Activated CD8-positive, alpha-beta T cell treated with anti-CD3 and anti-CD28 coated beads for 36 hours (primary cell): ENCODE results near the gene PAPSS1. TPM values are rescaled to one million over a fixed set of nuclear protein-coding genes. Genes with fewer than 3 reads are reported as not detected.
"Not testable (repeated sequence)": the region's sequence is repeated elsewhere in the genome, so short reads cannot be mapped to it uniquely, and the experiment has no call there.

ENCODE experiments used
- ATAC-seq: fragments of 200-7000 bp; cut with Tn5 transposase; one replicate; pipeline ENCODE4 v1.10.0; 2021; ENCODE audit warnings: mild to moderate bottlenecking, moderate library complexity
- CTCF ChIA-PET: fragments of 350-600 bp; sonication (Branson Sonifier 250); formaldehyde crosslinking; loops from one replicate; lab custom pipeline; 2021; ENCODE audit warnings: antibody characterized with exemption; lab: Charles Lee
- POLR2A ChIA-PET: fragments of 350-600 bp; sonication (Branson Sonifier 250); formaldehyde crosslinking; loops from one replicate; lab custom pipeline; 2021; ENCODE audit warnings: antibody characterized with exemption; lab: Charles Lee
- DNase-seq: peaks from one replicate; pipeline ENCODE4 v3.0.0-alpha.2; 2020
- H3K27ac Mint-ChIP-seq: one replicate; pipeline ENCODE4 v1.8.0; 2021; ENCODE audit warnings: mild to moderate bottlenecking, mixed read lengths
- H3K27me3 Mint-ChIP-seq: one replicate; pipeline ENCODE4 v1.8.0; 2021; ENCODE audit warnings: mixed read lengths
- H3K36me3 Mint-ChIP-seq: one replicate; pipeline ENCODE4 v1.8.0; 2021; ENCODE audit warnings: low read depth, mixed read lengths
- H3K4me1 Mint-ChIP-seq: one replicate; pipeline ENCODE4 v1.8.0; 2021; ENCODE audit warnings: low read depth, mixed read lengths
- H3K4me3 Mint-ChIP-seq: one replicate; pipeline ENCODE4 v1.8.0; 2021; ENCODE audit warnings: mild to moderate bottlenecking, moderate library complexity, mixed read lengths
- H3K9me3 Mint-ChIP-seq: one replicate; pipeline ENCODE4 v1.8.0; 2021; ENCODE audit warnings: mixed read lengths
- CTCF ChIP-seq: fragments of 200-600 bp; IDR thresholded peaks from one replicate; pipeline ENCODE4 v1.8.0; 2022; ENCODE audit warnings: antibody characterized with exemption, mild to moderate bottlenecking
- intact Hi-C: fragments of 100-400 bp; cut with micrococcal nuclease; formaldehyde crosslinking; loops from one replicate; pipeline ENCODE4 v1.10.0; 2022
- total RNA-seq, 2 experiments: library from RNA; stranded (reverse); gene quantifications; one replicate each; pipeline ENCODE4 v1.2.3, GENCODE V29; 2021

The PAPSS1 gene
- total RNA-seq, 2 experiments from 2014 or later, result 29.5 to 31.1 TPM

- Mint-ChIP-seq H3K4me1 (no peaks in the 10 kb centered on the region), H3K27ac (no peak overlapping the region), H3K9me3 (no peaks in the 10 kb centered on the region), H3K4me3 (no peak overlapping the region), H3K27me3 (no peaks in the 10 kb centered on the region), H3K36me3 (no peaks in the 10 kb centered on the region)
- no peak for ATAC-seq
- DNase-seq, result no peak
- CTCF ChIA-PET, result interaction anchor here (0.8 to 5.8 kb wide), 3 partner anchors 12 to 50 kb away, joined by 3 to 59 read pairs (median 3); partner anchors contain the start of gene PAPSS1
- POLR2A ChIA-PET, result interaction anchor here (0.6 kb wide), 1 partner anchor 1397 kb away, joined by 3 read pairs; no protein-coding TSS in a partner anchor
- intact Hi-C loops, result loop anchor here (10.0 kb wide), 1 partner anchor 159 kb away; no protein-coding TSS in a partner anchor
- no peak for TF ChIP-seq CTCF
These were observed 13.4 kb upstream of the PAPSS1 start for GRCh38 chr4:107733431-107733925.

- H3K27me3 Mint-ChIP-seq, POLR2A ChIA-PET, H3K4me3 Mint-ChIP-seq, CTCF ChIA-PET, H3K9me3 Mint-ChIP-seq, DNase-seq, H3K27ac Mint-ChIP-seq, H3K4me1 Mint-ChIP-seq, ATAC-seq, H3K36me3 Mint-ChIP-seq, intact Hi-C loops: not testable (repeated sequence)
These were observed 9.0 kb upstream of the PAPSS1 start for GRCh38 chr4:107729050-107729449.

GRCh38 chr4:107726131-107726925 lies 6.3 kb upstream of the PAPSS1 start:
- H3K4me1 Mint-ChIP-seq, POLR2A ChIA-PET, DNase-seq, H3K4me3 Mint-ChIP-seq, H3K36me3 Mint-ChIP-seq, ATAC-seq, H3K27me3 Mint-ChIP-seq, intact Hi-C loops, H3K27ac Mint-ChIP-seq, H3K9me3 Mint-ChIP-seq: not testable (repeated sequence)
- CTCF ChIA-PET, result interaction anchor here (0.9 kb wide), 1 partner anchor 186 kb away, joined by 3 read pairs; no protein-coding TSS in a partner anchor

- ChIA-PET POLR2A (no interaction called here), CTCF (no interaction called here)
- Mint-ChIP-seq H3K4me3 (no peak overlapping the region), H3K36me3 (no peaks in the 10 kb centered on the region), H3K27me3 (no peaks in the 10 kb centered on the region), H3K4me1 (peaks cover 10% of the 10 kb centered on the region), H3K27ac (no peak overlapping the region), H3K9me3 (no peaks in the 10 kb centered on the region)
- ATAC-seq, result no peak
- intact Hi-C loops, result no loop called here
- no peak for TF ChIP-seq CTCF
- no peak for DNase-seq
These were observed 5.3 kb upstream of the PAPSS1 start for GRCh38 chr4:107725281-107725859.

GRCh38 chr4:107723331-107723730 lies 3.3 kb upstream of the PAPSS1 start:
- POLR2A ChIA-PET, H3K27ac Mint-ChIP-seq, H3K36me3 Mint-ChIP-seq, ATAC-seq, H3K4me3 Mint-ChIP-seq, H3K27me3 Mint-ChIP-seq, intact Hi-C loops, H3K9me3 Mint-ChIP-seq, DNase-seq: not testable (repeated sequence)
- H3K4me1 Mint-ChIP-seq, result peaks cover 21% of the 10 kb centered on the region
- CTCF ChIA-PET, result interaction anchor here (5.5 kb wide), 1 partner anchor 12 kb away, joined by 59 read pairs; no protein-coding TSS in a partner anchor

- ChIA-PET POLR2A (interaction anchor here (1.8 kb wide), 1 partner anchor 15 kb away, joined by 5 read pairs; no protein-coding TSS in a partner anchor), CTCF (interaction anchor here (2.3 to 5.5 kb wide), 3 partner anchors 12 to 37 kb away, joined by 11 to 59 read pairs (median 11); no protein-coding TSS in a partner anchor)
- ATAC-seq (no peak), DNase-seq (peak; percentile 76)
- Mint-ChIP-seq H3K27ac (peak overlapping the region; percentile 94), H3K9me3 (no peaks in the 10 kb centered on the region), H3K4me1 (peaks cover 30% of the 10 kb centered on the region), H3K4me3 (peak overlapping the region; percentile 92), H3K27me3 (no peaks in the 10 kb centered on the region), H3K36me3 (peaks cover 4% of the 10 kb centered on the region)
- TF ChIP-seq CTCF, result no peak
- intact Hi-C loops, result no loop called here
These were observed 1.5 kb upstream of the PAPSS1 start for GRCh38 chr4:107721436-107722100.
